ENCODE results near the gene GRIA4.
"Not testable (repeated sequence)": the region's sequence is repeated elsewhere in the genome, so short reads cannot be mapped to it uniquely, and the experiment has no call there.

The GRIA4 gene

DNA sequence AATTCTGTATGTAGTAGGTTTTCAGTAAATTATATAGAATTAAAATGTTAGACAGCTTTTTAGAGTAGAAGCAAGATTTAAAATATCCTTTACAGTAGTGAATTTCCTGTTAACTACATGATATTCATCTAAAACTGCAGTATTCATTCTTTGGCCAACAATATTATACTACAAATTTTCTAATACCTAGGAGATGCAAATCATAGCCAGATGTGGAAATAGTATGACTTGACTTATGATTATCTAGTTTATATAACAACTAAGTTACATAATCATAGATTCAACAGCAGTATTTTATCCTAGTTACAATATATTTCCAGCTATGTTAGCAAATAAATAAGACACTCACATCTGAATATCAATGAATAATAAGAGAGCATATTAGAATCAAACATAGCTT is 249.0 kb downstream of the GRIA4 start:
- DNase-seq (ENCODE audit: low read depth in 2 of 2) = no peak

DNA sequence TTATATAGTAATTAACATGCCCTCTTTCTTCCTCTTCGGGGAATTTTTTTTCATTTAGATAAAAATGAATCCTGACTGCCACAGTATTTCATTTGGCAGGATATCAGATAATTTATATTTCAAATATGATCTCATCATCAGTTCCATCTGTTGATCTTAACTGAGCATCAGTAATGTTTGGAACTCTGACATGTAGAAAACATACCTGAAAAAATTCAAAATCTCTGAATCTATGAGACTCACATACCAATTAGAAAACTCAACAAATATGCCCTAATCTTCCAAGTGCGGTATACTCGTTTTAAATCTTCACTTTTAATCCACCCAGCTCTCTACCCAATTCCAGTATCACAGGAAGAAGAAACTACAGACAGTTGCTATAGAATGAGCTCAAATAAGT is 250.2 kb downstream of the GRIA4 start:
- DNase-seq (ENCODE audit: low read depth in 2 of 2) = no peak

DNA sequence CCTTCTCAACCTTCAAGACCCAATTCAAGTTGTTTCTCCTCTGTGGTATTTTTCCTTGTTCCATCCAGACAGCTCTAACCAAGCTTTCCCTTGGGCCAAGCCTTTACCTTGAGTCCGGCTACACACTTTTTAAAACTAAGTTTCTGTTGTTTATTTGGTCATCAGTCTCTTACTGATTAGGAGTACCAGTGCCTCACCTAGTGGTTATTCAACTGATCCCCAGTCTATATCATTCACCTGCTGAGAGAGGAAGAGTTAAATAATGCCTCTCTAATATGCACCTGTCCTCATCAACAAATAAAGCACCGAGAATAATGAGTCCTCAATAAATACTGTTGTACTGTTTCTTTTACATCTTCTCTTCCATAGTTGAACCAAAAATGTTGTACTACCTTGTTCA is 251.4 kb downstream of the GRIA4 start:
- no peak for DNase-seq (ENCODE audit: low read depth in 2 of 2)

DNA sequence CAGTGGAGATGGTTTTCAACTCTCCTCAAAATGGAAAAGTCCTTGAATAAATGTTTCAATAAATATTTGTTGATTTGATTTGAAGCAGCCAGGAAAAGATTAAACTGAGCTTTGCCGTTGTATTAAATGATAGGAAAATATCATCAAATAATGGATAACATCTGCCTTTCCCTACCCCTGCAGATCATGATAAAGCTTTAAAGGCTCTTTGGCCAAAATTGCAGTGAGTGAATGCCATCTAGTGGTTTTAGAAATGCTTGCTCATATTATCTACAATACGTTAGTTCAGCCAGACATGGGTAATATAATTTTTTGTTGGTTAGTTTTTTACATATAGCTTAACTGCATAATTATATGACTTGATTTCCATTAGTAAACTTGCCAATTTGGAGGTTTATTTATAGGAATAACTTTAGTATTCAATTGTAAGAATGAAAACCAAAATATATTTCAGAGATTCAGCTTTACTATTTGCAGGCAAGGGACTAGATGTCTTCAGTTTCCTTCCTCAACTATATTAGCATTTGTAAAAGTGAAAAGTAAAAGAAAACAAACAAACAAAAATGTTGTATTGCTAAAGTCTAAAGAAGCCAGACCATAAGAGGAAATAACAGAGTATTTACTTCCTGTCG is 253.0 kb downstream of the GRIA4 start:
- no peak for DNase-seq (ENCODE audit: low read depth in 2 of 2)

DNA sequence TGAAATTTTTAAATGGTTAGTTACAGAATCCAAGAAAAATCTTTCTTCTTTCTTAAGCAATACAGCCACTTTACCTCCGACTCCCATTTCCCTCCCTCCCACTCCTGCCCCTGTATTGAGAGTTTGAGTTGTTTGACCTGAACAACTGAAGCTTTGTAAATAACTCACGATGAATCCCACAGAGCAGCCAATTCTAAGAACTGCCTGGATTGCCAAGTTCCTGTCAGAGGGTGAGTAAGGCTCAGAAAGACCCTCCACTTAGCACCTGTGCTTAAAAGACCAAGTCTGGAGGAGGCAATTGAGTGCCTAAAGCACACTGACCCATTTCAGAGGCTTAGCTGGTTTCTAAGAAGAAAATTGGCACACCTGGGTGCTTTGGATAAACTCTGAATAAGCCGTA is 253.7 kb downstream of the GRIA4 start:
- no peak for DNase-seq (ENCODE audit: low read depth in 2 of 2)

DNA sequence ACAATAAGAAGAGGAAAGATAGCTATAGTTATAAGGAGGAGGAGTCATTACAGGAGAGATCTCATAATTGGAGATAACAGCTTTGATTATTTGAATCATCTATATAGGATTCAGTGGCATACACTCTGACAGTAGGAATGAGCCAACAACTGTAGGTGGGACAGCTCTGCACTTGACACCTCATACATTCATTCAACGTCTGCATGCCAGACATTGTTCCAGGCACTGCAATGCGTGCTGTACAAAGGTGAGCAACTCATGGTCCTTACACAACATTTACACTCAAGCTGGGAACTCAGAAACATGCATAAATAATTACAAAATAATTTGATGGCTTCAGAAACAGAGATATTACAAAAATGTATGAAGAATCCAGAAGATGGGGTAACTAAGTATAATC is 257.9 kb downstream of the GRIA4 start:
- DNase-seq (ENCODE audit: low read depth in 2 of 2) = no peak

DNA sequence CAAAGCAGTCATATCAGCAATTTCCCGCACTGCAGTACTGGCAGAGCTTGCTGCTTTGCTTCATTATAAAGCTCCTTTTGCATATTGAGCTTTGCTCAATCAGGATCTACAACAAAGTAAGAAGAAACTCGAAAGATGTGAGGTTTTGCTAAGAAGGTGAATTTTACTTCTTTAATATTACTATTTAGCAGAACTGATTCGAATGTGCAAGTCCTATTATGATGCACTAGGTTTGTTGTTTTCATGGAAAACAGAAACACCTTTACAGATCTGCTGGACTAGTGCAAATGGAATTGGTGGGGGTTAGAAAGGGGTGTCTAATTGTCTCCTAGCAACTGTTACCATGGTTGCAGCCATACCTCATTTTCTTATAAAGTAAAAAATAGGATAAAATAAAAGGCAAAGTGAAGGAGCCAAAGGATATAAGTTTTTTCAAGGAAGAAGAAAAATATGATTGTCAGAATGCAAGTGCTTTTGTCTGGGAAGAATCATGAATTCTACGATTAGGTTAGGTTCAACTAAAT is 259.0 kb downstream of the GRIA4 start:
- DNase-seq (ENCODE audit: low read depth in 2 of 2) = no peak

DNA sequence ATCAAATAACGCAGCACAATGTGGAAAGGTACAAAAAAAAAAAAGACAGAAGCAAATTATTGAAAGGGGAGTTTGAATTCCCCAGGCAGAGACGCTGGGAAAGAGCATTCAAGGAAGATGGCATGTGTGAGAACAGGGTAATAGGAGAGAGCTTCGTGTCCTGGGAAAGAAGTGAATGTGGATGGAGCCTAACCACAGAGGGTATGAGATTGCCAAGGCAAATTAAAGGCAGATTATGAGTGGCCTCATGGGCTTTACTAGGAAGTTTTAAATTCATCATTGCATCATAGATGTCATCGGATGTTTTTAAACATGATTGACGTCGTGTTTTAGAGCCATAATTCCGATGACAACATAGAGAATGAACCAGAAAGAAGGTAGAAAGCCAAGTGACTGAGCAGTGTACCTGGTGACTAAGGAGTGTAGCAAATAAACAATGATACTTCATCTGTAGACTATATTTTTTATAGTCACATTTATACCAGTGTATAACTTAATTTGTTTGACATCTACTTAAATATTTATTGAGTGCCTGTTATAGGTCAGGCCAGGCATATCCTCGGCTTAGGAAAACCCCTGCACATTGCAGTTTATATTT is 260.7 kb downstream of the GRIA4 start:
- DNase-seq (ENCODE audit: low read depth in 2 of 2) = no peak

DNA sequence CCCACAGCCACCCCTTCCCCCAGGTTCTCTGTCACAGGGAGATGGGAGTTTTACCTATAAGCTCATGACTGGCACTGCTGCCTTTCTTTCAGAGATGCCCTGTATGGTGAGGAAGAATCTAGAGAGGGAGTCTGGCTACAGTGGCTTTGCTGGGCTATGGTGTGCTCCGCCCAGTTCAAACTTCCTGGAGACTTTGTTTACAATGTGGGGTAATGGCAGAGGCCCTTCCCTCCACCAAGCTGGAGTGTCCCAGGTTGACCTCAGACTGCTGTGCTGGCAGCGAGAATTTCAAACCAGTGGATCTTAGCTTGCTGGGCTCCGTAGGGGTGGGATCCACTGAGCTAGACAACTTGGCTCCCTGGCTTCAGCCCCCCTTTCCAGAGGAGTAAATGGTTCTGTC is 268.6 kb downstream of the GRIA4 start:
- DNase-seq (ENCODE audit: low read depth in 2 of 2) = no peak

DNA sequence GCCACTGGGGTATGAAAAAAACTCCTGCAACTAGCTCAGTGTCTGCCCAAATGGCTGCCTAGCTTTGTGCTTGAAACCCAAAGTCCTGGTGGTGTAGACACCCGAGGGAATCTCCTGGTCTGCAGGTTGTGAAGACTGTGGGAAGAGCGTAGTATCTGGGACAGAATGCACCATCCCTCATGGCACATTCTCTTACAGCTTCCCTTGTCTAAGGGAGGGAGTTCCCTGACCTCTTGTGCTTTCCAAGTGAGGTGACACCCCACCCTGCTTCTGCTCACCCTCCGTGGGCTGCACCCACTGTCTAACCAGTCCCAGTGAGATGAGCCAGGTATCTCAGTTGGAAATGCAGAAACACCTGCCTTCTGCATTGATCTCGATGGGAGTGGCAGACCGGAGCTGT is 269.1 kb downstream of the GRIA4 start:
- DNase-seq (ENCODE audit: low read depth in 2 of 2) = not testable (repeated sequence)

DNA sequence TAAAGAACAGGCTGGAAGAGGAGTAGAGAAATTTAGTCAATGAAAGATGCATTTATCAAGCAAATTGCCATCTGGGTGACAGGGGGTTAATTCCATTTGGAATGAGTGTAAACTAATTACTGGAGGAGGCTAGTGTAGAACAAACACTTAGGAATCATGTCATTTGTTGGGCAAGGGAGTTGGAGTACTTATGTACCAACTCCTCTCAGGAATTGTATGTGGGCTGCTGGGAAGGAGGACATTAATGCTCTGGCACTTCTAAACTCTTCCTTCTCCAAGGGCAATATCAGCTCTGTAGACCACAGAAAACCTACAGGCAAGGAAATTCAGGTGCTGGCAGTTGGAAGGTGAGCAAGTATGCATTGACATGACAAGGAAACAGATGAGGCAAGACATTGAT is 271.2 kb downstream of the GRIA4 start:
- no peak for DNase-seq (ENCODE audit: low read depth in 2 of 2)

DNA sequence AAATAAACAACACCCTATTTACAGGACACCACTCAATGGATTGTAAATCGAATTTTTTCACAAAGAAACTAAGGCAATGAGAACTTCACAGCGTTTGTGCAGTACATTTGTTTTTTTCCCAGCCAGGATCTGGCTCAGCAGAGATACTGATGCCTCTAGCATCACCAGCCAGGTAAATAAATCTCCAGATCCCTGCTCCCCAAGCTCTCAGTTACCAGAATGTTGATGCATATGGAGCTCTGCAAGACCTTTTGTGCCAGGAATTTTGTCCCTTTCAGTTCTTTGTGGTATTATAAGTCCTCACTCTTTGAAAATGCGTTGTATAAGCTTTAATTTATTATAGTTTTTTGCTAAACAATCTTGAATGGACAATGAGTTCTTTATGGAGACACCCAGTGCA is 274.6 kb downstream of the GRIA4 start:
- no peak for DNase-seq (ENCODE audit: low read depth in 2 of 2)

DNA sequence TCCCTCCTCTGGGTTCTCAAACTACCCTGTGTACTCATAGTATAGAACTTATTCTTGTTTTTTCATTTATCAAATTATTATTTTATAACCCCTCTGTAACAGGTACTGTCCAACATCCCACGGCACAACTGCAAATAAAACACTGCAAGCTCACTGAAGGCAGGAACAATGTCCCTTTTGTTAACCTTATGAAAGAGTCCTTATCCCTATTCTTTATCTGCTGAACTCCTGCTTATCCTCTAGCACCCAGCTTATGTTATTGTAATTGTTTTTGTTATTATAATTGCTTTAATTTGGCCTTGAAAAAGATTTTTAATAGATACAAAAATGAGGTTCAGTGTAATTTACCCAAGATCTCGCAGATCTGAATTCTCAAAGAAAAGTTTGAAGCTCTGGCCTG is 281.8 kb downstream of the GRIA4 start:
- no peak for DNase-seq (ENCODE audit: low read depth in 2 of 2)

DNA sequence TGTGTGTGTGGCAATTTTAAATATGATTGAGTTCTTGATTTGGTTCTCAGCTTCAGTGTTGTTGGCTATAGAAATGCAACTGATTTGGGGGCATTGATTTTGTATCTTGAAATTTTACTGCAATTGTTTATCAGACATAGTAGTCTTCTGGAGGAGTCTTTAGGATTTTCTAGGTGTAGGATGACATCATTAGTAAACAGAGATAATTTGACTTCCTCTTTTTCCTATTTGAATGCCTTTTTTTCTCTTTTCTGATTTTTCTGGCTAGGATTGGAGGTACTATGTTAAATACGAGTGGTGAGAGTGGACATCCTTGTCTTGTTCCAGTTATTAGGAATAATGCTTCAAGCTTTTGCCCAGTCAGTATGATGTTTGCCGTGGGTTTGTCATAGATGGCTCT is 287.3 kb downstream of the GRIA4 start:
- no peak for DNase-seq (ENCODE audit: low read depth in 2 of 2)

DNA sequence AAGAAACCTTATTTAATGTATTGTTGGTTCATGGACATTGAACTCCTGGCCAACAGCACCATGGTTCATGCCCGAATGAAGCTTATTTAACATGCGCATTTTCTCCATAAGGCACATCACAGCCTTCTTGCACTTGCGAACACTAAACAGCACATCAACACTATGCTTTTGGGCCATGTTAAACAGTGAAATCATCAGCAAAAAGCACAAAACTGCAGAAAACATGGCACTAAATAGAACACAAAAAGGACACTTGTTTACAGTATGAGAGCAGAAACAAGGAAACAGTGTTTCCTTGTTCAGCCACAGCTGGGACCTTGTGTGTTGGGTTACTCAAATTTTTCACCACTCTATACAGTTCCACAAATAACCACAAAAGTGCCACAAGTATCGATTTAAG is 289.9 kb downstream of the GRIA4 start:
- no peak for DNase-seq (ENCODE audit: low read depth in 2 of 2)

DNA sequence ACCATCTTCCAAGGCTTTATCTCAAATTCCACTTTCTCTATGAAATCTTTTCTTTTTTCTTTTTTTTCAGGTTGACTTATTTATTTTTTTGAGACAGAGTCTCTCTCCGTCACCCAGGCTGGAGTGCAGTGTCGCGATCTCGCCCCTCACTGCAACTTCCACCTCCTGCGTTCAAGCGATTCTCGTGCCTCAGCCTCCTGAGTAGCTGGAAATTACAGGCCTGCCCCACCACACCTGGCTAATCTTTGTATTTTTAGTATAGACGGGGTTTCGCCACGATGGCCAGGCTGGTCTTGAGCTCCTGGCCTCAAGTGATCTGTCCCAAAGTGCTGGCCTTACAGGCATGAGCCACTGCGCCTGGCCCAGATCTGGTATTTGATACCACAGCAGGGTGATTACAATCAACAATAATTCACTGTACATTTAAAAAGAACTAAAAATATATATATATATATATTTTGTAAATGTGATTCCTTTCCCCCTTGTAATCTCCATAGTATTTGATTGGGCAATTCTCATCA is 290.7 kb downstream of the GRIA4 start:
- DNase-seq (ENCODE audit: low read depth in 2 of 2) = no peak

DNA sequence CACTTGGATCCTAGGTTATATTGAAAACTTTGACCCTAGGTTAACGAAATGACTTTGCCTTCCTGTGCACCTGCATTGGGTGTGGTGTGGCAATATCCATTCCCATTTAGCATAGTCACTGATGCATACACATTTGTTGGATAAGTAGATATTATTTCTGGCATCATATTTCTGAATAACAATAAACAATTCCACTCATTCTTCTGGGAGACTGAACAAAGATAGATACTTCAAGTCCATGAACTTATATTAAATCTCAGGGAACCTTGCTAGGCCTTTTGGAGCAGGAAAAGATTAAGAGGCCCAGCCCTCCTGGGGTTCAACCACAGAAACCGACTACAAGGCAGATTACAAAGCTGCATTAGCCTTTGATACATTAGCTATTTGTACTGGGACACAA is 293.2 kb downstream of the GRIA4 start:
- DNase-seq (ENCODE audit: low read depth in 2 of 2) = no peak

DNA sequence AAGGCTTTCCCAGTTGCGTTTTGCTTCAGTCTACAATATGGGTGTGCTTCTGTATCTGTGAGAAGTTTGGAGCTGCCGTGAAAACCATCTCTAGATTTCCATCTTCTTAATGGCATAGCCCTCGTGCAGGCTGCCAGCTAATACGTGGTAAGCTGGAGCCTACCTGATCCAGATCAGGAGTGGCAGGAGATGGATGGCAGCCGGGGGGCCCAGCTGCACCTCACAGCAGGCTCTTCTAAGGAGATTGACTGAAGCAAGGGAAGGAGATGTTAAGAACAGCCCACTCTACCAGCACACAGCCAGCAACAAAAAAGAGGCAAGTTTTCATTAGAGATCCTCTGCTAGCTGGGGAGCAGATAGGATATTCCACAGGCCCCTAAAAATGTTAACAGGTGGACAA is 296.6 kb downstream of the GRIA4 start:
- no peak for DNase-seq (ENCODE audit: low read depth in 2 of 2)

DNA sequence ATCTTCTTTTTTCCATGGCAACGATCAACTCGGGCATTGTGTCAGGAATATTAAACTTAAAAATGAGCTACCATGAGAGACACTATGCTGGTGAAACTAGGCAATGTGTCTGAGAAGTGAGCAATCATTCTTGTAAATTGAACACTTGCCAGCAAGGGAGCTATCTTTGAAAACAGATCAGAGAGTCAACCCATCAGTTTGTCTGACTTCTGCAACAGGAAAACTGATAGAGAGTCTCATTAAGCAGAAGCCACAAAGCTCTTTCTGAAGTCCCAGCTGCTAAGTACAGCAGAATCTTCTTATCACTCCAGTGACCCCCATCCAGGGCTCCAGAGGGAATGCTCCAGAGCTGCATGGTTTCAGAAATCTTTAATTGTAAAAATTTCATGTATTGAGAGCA is 297.4 kb downstream of the GRIA4 start:
- no peak for DNase-seq (ENCODE audit: low read depth in 2 of 2)

DNA sequence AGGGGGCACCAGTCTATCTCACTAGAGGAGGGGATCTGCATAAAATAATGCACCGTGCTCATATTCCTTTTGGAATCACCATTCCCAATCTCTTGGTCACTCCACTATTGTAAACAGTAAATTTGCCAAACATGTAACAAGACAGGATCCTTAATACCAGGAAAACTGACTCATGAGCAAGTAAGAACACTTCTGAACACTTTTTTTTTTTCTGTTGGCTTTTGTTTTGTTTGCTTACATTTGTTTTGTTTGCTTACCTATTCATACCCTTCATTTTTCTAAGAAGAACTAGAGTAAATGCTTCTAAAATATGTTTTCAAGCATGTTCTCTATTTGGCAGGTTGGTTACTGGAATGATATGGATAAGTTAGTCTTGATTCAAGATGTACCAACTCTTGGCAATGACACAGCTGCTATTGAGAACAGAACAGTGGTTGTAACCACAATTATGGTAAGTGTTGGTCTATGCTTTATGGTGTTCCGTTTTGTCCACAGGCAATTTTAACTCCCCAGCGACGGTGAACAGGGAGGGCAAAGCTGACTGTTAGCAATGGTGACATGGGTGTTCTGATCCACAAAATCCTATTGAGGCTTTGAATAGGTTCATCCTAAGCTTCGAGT is 300.3 kb downstream of the GRIA4 start:
- no peak for DNase-seq (ENCODE audit: low read depth in 2 of 2)

DNA sequence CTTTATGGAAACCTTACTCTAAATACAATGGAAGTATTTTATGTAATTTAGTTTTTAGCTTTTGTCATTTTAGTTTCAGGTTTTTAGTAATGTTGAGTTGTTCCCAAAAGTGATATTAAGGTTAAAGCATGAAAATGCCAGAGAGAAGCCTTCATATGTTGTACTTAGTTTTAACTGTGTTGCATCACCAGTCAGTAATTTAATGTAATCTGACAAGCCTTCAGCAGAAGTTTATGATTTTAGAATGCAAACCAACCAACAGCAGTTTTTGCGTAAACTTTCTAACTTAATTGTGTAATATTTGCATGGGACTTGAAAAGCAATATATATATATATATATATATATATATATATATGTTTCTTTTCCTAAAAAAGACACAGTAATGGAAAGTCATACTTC is 301.6 kb downstream of the GRIA4 start:
- DNase-seq (ENCODE audit: low read depth in 2 of 2) = no peak

DNA sequence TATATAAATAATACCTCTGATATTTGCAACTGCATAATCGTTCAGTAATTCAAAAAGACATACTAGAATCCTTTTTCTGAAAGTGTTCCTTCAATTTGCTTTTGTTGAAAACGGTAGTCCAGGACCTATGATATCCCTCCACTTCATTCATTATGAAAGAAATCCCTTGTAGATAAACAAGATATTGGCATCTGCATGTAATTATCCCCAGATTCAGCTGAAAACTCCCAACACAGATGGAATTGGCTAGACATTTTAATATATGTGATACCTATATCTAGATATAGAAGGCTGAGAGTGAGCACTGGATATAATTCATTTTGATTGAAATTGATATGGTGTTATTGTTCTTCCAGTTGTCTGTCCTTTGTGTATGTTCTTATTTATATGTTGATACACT is 302.8 kb downstream of the GRIA4 start:
- no peak for DNase-seq (ENCODE audit: low read depth in 2 of 2)

DNA sequence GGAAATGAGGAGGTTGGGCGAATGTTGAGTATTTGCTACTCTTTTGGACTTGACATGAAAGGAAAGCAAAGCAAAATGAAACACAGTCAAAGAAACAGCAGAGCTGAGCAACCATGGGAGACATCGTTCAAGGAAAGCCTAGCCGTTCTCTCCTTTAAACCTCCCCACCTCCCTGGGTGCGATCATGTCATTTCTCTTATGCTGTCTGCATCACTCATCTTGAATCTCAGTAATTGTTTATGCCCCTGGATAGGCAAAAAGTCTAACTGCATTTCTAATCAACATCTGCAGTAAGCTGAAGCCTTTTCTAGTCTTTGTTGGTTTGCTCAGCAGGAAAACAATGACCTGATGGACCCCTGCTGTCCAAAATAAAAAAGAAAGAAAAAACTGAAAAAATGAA is 305.1 kb downstream of the GRIA4 start:
- no peak for DNase-seq (ENCODE audit: low read depth in 2 of 2)
